HL-60/S4 (cell line): ENCODE data around the gene PSMF1.

Experiments used
- in situ Hi-C: fragments of 300-500 bp; cut with MboI; formaldehyde crosslinking; loops from 2 replicates; pipeline ENCODE4 v1.14.3; 2022; ENCODE audit warnings: low sequenced_read_pairs

The PSMF1 gene

GRCh38 chr20:1212607-1213396 lies 94.4 kb downstream of the PSMF1 start:
- in situ Hi-C loops = loop anchor here (10.0 kb wide), 1 partner anchor 398 kb away; no protein-coding TSS in a partner anchor

GRCh38 chr20:1214838-1215261 lies 96.4 kb downstream of the PSMF1 start:
- in situ Hi-C loops = loop anchor here (10.0 kb wide), 1 partner anchor 400 kb away; no protein-coding TSS in a partner anchor

- in situ Hi-C loops = loop anchor here (10.0 kb wide), 1 partner anchor 401 kb away; no protein-coding TSS in a partner anchor
Observed at GRCh38 chr20:1215386-1216170, 97.2 kb downstream of the PSMF1 start.

GRCh38 chr20:1216527-1217427 lies 98.4 kb downstream of the PSMF1 start:
- in situ Hi-C loops = loop anchor here (10.0 kb wide), 1 partner anchor 402 kb away; no protein-coding TSS in a partner anchor
